Measurements from ENCODE around the gene TEAD2. TPM values are rescaled to one million over a fixed set of nuclear protein-coding genes. Genes with fewer than 3 reads are reported as not detected.

The TEAD2 gene
- total RNA-seq, 1 donor from 2014 or later, result 235 TPM

GRCh38 chr19:49398001-49398615 lies 35.9 kb upstream of the TEAD2 start:
- Mint-ChIP-seq H3K27ac (no peak overlapping the region), H3K4me3 (ENCODE audit: low read depth) (no peak overlapping the region), H3K9me3 (ENCODE audit: low read depth) (no peaks in the 10 kb centered on the region), H3K27me3 (peaks cover 26% of the 10 kb centered on the region), H3K36me3 (ENCODE audit: insufficient read depth) (no peaks in the 10 kb centered on the region), H3K4me1 (ENCODE audit: low read depth) (peaks cover 2% of the 10 kb centered on the region)
- no peak for TF ChIP-seq CTCF (IDR thresholded peaks at IDR 0.05; ENCODE audit: unreplicated experiment)
- no peak for DNase-seq (ENCODE audit: low spot score, unreplicated experiment)

GRCh38 chr19:49396738-49397505 lies 34.7 kb upstream of the TEAD2 start:
- H3K36me3 Mint-ChIP-seq (ENCODE audit: insufficient read depth), result no peaks in the 10 kb centered on the region
- H3K27me3 Mint-ChIP-seq, result peaks cover 34% of the 10 kb centered on the region
- no peaks in the 10 kb centered on the region for H3K9me3 Mint-ChIP-seq (ENCODE audit: low read depth)
- H3K27ac Mint-ChIP-seq, result no peak overlapping the region
- TF ChIP-seq CTCF (IDR thresholded peaks at IDR 0.05; ENCODE audit: unreplicated experiment), result no peak
- DNase-seq (ENCODE audit: low spot score, unreplicated experiment), result no peak
- H3K4me1 Mint-ChIP-seq (ENCODE audit: low read depth), result peaks cover 2% of the 10 kb centered on the region
- no peak overlapping the region for H3K4me3 Mint-ChIP-seq (ENCODE audit: low read depth)

GRCh38 chr19:49395581-49396407 lies 33.6 kb upstream of the TEAD2 start:
- Mint-ChIP-seq H3K27ac (no peak overlapping the region), H3K9me3 (ENCODE audit: low read depth) (no peaks in the 10 kb centered on the region), H3K4me1 (ENCODE audit: low read depth) (peaks cover 2% of the 10 kb centered on the region), H3K36me3 (ENCODE audit: insufficient read depth) (no peaks in the 10 kb centered on the region), H3K27me3 (peaks cover 30% of the 10 kb centered on the region), H3K4me3 (ENCODE audit: low read depth) (no peak overlapping the region)
- DNase-seq (ENCODE audit: low spot score, unreplicated experiment), result no peak
- no peak for TF ChIP-seq CTCF (IDR thresholded peaks at IDR 0.05; ENCODE audit: unreplicated experiment)

- TF ChIP-seq CTCF (IDR thresholded peaks at IDR 0.05; ENCODE audit: unreplicated experiment), result no peak
- no peaks in the 10 kb centered on the region for H3K9me3 Mint-ChIP-seq (ENCODE audit: low read depth)
- H3K4me3 Mint-ChIP-seq (ENCODE audit: low read depth), result no peak overlapping the region
- peaks cover 2% of the 10 kb centered on the region for H3K4me1 Mint-ChIP-seq (ENCODE audit: low read depth)
- no peak for DNase-seq (ENCODE audit: low spot score, unreplicated experiment)
- H3K36me3 Mint-ChIP-seq (ENCODE audit: insufficient read depth), result no peaks in the 10 kb centered on the region
- H3K27ac Mint-ChIP-seq, result no peak overlapping the region
- peaks cover 35% of the 10 kb centered on the region for H3K27me3 Mint-ChIP-seq
Measured at GRCh38 chr19:49393881-49394280, 31.7 kb upstream of the TEAD2 start.

Data from progenitor cell of endocrine pancreas (in vitro differentiated cells).